DOHH2 (cell line): ENCODE data around the gene ATR.

Experiments used
- CTCF ChIP-seq: fragments of 200-600 bp; sonication (generic); IDR thresholded peaks from one replicate; pipeline ENCODE4 v1.5.1; 2014; ENCODE audit warnings: antibody characterized with exemption, mild to moderate bottlenecking, low read depth, low read length; ENCODE audit not compliant: poor library complexity, severe bottlenecking
- EZH2phosphoT487 ChIP-seq: fragments of 200-600 bp; sonication (generic); IDR thresholded peaks from 2 replicates; pipeline ENCODE4 v1.6.1; 2017; ENCODE audit warnings: borderline replicate concordance, mild to moderate bottlenecking, antibody characterized with exemption, low read length, moderate library complexity, mixed read lengths

DNA sequence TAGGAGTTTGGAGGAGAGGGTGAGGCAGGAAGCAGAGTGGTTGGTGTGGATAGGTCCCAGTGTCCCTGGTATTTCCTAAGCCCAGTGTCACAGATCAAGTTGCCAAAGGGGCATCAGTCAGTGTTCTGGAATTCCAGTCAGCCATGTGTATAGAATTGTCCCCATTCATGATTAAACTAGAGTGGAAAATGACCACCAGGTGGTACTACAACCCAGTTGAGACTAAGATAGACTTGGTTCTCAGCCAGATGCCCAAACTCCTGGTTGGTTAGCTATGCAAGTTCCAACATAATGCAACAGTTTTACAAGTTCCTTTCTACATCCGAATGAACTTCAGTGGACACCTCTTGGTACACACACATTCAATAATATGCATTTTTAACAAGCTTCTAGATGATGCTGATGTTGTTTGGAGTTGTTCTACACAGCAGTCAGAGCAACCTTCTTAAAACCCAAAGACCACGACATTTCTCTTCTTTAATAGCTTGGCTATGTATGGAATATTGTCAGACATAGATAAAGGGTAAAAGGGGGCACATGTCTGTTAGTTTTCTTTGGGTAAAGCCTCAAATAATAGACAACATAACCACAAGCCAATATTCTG, 8.4 kb upstream of the ATR start:
- TF ChIP-seq CTCF: peak; percentile 62
- no peak for TF ChIP-seq EZH2phosphoT487
